HepG2 (cell line): ENCODE measurements around the gene AIFM1. TPM values are rescaled to one million over a fixed set of nuclear protein-coding genes. Genes with fewer than 3 reads are reported as not detected.
A peak's percentile ranks its signal among the peaks of the same experiment; 100 is the strongest.

Experiments used
- ADNP ChIP-seq: sonication (generic); formaldehyde crosslinking; IDR thresholded peaks from 2 replicates; pipeline ENCODE4 v1.4.0; 2020; ENCODE audit warnings: missing genetic modification reagents
- ATRX ChIP-seq: sonication (generic); formaldehyde crosslinking; IDR thresholded peaks from 2 replicates; pipeline ENCODE4 v1.4.0; 2020; ENCODE audit warnings: missing genetic modification reagents, borderline replicate concordance
- KMT2A ChIP-seq: sonication (generic); formaldehyde crosslinking; IDR thresholded peaks from 2 replicates; pipeline ENCODE4 v1.4.0; 2020; ENCODE audit warnings: missing genetic modification reagents
- SIX4 ChIP-seq: sonication (generic); formaldehyde crosslinking; IDR thresholded peaks from 2 replicates; pipeline ENCODE4 v1.4.0; 2020; ENCODE audit warnings: missing genetic modification reagents
- SNAPC2 ChIP-seq: sonication (generic); formaldehyde crosslinking; IDR thresholded peaks from 2 replicates; pipeline ENCODE4 v1.8.1; 2022; ENCODE audit warnings: mild to moderate bottlenecking, missing genetic modification reagents
- TEAD3 ChIP-seq: optimal IDR thresholded peaks from 2 replicates; pipeline ENCODE3; 2016; ENCODE audit warnings: borderline replicate concordance
- ZFP82 ChIP-seq: sonication (generic); formaldehyde crosslinking; IDR thresholded peaks from 2 replicates; pipeline ENCODE4 v1.5.1; 2020; ENCODE audit warnings: mild to moderate bottlenecking, missing genetic modification reagents, borderline replicate concordance
- ZNF207 ChIP-seq: fragments of 450-650 bp; IDR thresholded peaks from 2 replicates; pipeline ENCODE4 v1.6.1; 2016; ENCODE audit warnings: antibody characterized with exemption, borderline replicate concordance
- ZNF274 ChIP-seq: sonication (generic); formaldehyde crosslinking; IDR thresholded peaks from 2 replicates; pipeline ENCODE4 v1.5.1; 2020; ENCODE audit warnings: mild to moderate bottlenecking, missing genetic modification reagents
- ZNF367 ChIP-seq: sonication (generic); formaldehyde crosslinking; IDR thresholded peaks from 2 replicates; pipeline ENCODE4 v1.4.0; 2020; ENCODE audit warnings: missing genetic modification reagents, borderline replicate concordance
- polyA plus RNA-seq, 8 experiments: library from polyadenylated mRNA; depleted of rRNA in 3 of 8; stranded (reverse) in 7 of 8; unstranded in 1 of 8; fragments of >200 nt; fragmentation: Illumina TruSeq in 4 of 8; extraction: Trizol in 4 of 8; gene quantifications; 2 replicates each; pipeline versions ENCODE4 v1.2.1 to v1.2.3, GENCODE V29; 2011 to 2016; ENCODE audit warnings: low read depth in 4 of 8, missing spikeins in 1 of 8, mixed read lengths in 1 of 8; ENCODE audit not compliant: insufficient read depth in 1 of 8
- total RNA-seq, 5 experiments: library from RNA; depleted of rRNA; stranded (reverse); fragments of >200 nt; fragmentation: Illumina TruSeq; extraction: Trizol; gene quantifications; 2 replicates each; pipeline ENCODE4 v1.2.3, GENCODE V29; 2016; ENCODE audit warnings: low read depth in 1 of 5
- TF ChIP-seq, protein P1 (sequence below): sonication (generic); formaldehyde crosslinking; IDR thresholded peaks from 2 replicates; pipeline ENCODE4 v1.5.1; 2020; ENCODE audit warnings: mild to moderate bottlenecking, missing genetic modification reagents, moderate library complexity
- TF ChIP-seq, protein P2 (sequence below), 2 experiments: sonication (generic) in 1 of 2; formaldehyde crosslinking in 1 of 2; IDR thresholded peaks; 2 replicates each; pipeline versions ENCODE4 v1.4.0 to v1.6.1; 2018 to 2020; ENCODE audit warnings: missing genetic modification reagents in 2 of 2, borderline replicate concordance in 1 of 2, low read depth in 1 of 2, mild to moderate bottlenecking in 1 of 2, missing biosample characterization in 1 of 2
- TF ChIP-seq, protein P3 (sequence below): sonication (generic); formaldehyde crosslinking; conservative IDR thresholded peaks from 2 replicates; pipeline ENCODE4 v1.4.0; 2020; ENCODE audit warnings: mild to moderate bottlenecking, missing genetic modification reagents, moderate library complexity
- TF ChIP-seq, protein P4 (sequence below): sonication (generic); IDR thresholded peaks from 2 replicates; pipeline ENCODE4 v1.6.1; 2016; ENCODE audit warnings: low read depth, borderline replicate concordance
- TF ChIP-seq, protein P5 (sequence below): sonication (generic); formaldehyde crosslinking; IDR thresholded peaks from 2 replicates; pipeline ENCODE4 v1.5.0; 2020; ENCODE audit warnings: missing genetic modification reagents
- TF ChIP-seq, protein P6 (sequence below): sonication (generic); formaldehyde crosslinking; IDR thresholded peaks from 2 replicates; pipeline ENCODE4 v1.4.0; 2020; ENCODE audit warnings: low read depth, mild to moderate bottlenecking, missing genetic modification reagents

AIFM1 gene
- total and polyA plus RNA-seq, 2 of the 13 experiments (the other 11 are each of a cell fraction or from before 2014, with no cell fraction given), result 42.8 to 46.9 TPM

DNA sequence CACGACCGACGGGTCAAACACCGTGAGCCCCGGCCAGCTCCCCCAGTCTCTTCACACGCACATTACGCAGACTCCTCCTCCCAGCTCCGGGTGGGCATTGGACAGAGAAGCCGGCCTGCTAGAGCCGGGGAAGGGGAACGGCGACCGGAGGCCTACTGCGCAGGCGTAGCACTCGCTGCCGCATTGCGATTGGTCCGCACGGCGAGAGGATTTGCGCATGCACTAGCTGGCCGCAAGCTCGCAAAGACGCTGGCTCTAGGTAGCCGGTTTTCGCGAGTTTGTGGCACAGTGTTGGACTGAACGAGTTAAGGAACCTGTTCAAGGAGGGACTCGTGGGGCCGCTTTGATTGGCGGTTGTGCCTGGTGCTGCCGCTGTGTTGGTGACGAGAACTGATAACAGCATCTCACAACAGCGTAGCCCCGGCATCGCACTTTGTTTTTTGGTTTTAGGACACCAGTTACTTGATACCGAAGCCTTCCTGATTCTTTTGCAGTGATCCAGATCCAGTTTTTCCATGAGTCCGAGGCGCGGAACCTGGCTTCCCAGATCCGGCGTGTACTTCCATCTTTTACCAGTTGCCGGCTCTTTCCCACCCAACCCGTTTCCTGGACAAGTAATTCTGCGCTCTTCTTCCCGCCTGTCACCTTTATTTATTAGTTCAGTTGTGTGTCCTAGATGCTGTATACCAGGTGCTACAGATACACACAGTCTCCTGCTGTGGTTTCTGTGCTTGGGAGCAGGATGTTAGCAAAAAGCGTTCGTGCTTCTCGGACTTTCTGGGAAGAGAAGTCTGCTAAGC is at the start of gene AIFM1 (continued):
- TF ChIP-seq, protein P1, sequence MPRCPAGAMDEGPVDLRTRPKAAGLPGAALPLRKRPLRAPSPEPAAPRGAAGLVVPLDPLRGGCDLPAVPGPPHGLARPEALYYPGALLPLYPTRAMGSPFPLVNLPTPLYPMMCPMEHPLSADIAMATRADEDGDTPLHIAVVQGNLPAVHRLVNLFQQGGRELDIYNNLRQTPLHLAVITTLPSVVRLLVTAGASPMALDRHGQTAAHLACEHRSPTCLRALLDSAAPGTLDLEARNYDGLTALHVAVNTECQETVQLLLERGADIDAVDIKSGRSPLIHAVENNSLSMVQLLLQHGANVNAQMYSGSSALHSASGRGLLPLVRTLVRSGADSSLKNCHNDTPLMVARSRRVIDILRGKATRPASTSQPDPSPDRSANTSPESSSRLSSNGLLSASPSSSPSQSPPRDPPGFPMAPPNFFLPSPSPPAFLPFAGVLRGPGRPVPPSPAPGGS (CRISPR knock-in tag), result no peak
- no peak for TF ChIP-seq ATRX (CRISPR knock-in tag)
- TF ChIP-seq, protein P2, sequence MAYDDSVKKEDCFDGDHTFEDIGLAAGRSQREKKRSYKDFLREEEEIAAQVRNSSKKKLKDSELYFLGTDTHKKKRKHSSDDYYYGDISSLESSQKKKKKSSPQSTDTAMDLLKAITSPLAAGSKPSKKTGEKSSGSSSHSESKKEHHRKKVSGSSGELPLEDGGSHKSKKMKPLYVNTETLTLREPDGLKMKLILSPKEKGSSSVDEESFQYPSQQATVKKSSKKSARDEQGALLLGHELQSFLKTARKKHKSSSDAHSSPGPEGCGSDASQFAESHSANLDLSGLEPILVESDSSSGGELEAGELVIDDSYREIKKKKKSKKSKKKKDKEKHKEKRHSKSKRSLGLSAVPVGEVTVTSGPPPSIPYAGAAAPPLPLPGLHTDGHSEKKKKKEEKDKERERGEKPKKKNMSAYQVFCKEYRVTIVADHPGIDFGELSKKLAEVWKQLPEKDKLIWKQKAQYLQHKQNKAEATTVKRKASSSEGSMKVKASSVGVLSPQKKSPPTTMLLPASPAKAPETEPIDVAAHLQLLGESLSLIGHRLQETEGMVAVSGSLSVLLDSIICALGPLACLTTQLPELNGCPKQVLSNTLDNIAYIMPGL (CRISPR knock-in tag; IDR thresholded peaks at IDR 0.05; ENCODE audit: borderline replicate concordance in 1 of 2, low read depth in 1 of 2), result no peak
- TF ChIP-seq ADNP, result no peak
- no peak for TF ChIP-seq ZFP82
- TF ChIP-seq KMT2A (CRISPR knock-in tag), result no peak
- TF ChIP-seq SNAPC2 (CRISPR knock-in tag), result no peak
- TF ChIP-seq TEAD3 (CRISPR knock-in tag), result peak; percentile 23
- TF ChIP-seq, protein P3, sequence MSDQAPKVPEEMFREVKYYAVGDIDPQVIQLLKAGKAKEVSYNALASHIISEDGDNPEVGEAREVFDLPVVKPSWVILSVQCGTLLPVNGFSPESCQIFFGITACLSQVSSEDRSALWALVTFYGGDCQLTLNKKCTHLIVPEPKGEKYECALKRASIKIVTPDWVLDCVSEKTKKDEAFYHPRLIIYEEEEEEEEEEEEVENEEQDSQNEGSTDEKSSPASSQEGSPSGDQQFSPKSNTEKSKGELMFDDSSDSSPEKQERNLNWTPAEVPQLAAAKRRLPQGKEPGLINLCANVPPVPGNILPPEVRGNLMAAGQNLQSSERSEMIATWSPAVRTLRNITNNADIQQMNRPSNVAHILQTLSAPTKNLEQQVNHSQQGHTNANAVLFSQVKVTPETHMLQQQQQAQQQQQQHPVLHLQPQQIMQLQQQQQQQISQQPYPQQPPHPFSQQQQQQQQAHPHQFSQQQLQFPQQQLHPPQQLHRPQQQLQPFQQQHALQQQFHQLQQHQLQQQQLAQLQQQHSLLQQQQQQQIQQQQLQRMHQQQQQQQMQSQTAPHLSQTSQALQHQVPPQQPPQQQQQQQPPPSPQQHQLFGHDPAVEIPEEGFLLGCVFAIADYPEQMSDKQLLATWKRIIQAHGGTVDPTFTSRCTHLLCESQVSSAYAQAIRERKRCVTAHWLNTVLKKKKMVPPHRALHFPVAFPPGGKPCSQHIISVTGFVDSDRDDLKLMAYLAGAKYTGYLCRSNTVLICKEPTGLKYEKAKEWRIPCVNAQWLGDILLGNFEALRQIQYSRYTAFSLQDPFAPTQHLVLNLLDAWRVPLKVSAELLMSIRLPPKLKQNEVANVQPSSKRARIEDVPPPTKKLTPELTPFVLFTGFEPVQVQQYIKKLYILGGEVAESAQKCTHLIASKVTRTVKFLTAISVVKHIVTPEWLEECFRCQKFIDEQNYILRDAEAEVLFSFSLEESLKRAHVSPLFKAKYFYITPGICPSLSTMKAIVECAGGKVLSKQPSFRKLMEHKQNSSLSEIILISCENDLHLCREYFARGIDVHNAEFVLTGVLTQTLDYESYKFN (CRISPR knock-in tag), result no peak; the same call in 1 of the 2 replicates
- no peak for TF ChIP-seq SIX4 (CRISPR knock-in tag)
- TF ChIP-seq, protein P4, sequence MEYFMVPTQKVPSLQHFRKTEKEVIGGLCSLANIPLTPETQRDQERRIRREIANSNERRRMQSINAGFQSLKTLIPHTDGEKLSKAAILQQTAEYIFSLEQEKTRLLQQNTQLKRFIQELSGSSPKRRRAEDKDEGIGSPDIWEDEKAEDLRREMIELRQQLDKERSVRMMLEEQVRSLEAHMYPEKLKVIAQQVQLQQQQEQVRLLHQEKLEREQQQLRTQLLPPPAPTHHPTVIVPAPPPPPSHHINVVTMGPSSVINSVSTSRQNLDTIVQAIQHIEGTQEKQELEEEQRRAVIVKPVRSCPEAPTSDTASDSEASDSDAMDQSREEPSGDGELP, result peak; percentile 7; the same call in 1 of the 2 replicates
- TF ChIP-seq ZNF207, result no peak
- TF ChIP-seq, protein P5, sequence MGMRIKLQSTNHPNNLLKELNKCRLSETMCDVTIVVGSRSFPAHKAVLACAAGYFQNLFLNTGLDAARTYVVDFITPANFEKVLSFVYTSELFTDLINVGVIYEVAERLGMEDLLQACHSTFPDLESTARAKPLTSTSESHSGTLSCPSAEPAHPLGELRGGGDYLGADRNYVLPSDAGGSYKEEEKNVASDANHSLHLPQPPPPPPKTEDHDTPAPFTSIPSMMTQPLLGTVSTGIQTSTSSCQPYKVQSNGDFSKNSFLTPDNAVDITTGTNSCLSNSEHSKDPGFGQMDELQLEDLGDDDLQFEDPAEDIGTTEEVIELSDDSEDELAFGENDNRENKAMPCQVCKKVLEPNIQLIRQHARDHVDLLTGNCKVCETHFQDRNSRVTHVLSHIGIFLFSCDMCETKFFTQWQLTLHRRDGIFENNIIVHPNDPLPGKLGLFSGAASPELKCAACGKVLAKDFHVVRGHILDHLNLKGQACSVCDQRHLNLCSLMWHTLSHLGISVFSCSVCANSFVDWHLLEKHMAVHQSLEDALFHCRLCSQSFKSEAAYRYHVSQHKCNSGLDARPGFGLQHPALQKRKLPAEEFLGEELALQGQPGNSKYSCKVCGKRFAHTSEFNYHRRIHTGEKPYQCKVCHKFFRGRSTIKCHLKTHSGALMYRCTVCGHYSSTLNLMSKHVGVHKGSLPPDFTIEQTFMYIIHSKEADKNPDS (CRISPR knock-in tag), result no peak
- no peak for TF ChIP-seq ZNF367
- TF ChIP-seq, protein P6, sequence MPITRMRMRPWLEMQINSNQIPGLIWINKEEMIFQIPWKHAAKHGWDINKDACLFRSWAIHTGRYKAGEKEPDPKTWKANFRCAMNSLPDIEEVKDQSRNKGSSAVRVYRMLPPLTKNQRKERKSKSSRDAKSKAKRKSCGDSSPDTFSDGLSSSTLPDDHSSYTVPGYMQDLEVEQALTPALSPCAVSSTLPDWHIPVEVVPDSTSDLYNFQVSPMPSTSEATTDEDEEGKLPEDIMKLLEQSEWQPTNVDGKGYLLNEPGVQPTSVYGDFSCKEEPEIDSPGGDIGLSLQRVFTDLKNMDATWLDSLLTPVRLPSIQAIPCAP (CRISPR knock-in tag), result no peak
- no peak for TF ChIP-seq ZNF274
